ENCODE measurements around the gene DPYD. TPM values are rescaled to one million over a fixed set of nuclear protein-coding genes. Genes with fewer than 3 reads are reported as not detected.

DPYD gene
- total RNA-seq, 1 donor from 2014 or later: 8.5 TPM

GRCh38 chr1:97693601-97694000, 227.2 kb downstream of the DPYD start:
- H3K9me3 Mint-ChIP-seq: no peaks in the 10 kb centered on the region

DNA sequence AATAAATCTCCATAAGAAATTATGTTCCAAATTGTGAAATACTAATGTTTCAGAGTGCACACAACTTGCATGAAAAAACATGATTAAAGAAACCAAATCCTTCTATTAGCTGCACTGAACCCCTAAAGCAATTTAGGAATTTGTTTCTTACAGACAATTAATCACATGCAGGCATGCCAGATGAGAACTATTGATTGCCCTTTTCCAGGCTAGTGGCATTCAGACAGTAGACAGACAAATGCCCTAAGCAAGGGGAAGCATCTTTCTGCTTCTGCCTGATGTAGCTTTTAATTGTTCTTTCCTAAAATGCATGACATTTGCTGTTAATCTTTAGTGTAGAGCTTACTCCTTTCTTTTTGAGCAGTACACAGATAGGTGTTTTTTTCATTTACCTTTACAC, 229.5 kb downstream of the DPYD start:
- TF ChIP-seq, protein P1, sequence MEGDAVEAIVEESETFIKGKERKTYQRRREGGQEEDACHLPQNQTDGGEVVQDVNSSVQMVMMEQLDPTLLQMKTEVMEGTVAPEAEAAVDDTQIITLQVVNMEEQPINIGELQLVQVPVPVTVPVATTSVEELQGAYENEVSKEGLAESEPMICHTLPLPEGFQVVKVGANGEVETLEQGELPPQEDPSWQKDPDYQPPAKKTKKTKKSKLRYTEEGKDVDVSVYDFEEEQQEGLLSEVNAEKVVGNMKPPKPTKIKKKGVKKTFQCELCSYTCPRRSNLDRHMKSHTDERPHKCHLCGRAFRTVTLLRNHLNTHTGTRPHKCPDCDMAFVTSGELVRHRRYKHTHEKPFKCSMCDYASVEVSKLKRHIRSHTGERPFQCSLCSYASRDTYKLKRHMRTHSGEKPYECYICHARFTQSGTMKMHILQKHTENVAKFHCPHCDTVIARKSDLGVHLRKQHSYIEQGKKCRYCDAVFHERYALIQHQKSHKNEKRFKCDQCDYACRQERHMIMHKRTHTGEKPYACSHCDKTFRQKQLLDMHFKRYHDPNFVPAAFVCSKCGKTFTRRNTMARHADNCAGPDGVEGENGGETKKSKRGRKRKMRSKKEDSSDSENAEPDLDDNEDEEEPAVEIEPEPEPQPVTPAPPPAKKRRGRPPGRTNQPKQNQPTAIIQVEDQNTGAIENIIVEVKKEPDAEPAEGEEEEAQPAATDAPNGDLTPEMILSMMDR (conservative IDR thresholded peaks at IDR 0.05): no peak
- DNase-seq (ENCODE audit: extremely low spot score, unreplicated experiment): no peak
- peaks cover 3% of the 10 kb centered on the region for H3K27me3 Mint-ChIP-seq
- no peak overlapping the region for H3K27ac Mint-ChIP-seq
- H3K36me3 Mint-ChIP-seq: peaks cover 3% of the 10 kb centered on the region
- no peaks in the 10 kb centered on the region for H3K9me3 Mint-ChIP-seq
- peaks cover 5% of the 10 kb centered on the region for H3K4me1 Mint-ChIP-seq (ENCODE audit: unreplicated experiment)
- no peak overlapping the region for H3K4me3 Mint-ChIP-seq

More at GRCh38 chr1:97693601-97694000, 227.2 kb downstream of the DPYD start:
- Mint-ChIP-seq H3K27me3 (peaks cover 3% of the 10 kb centered on the region), H3K4me1 (ENCODE audit: unreplicated experiment) (peaks cover 5% of the 10 kb centered on the region), H3K4me3 (no peak overlapping the region), H3K36me3 (no peaks in the 10 kb centered on the region), H3K27ac (no peak overlapping the region)
- DNase-seq (ENCODE audit: extremely low spot score, unreplicated experiment): no peak
- TF ChIP-seq, protein P1 (conservative IDR thresholded peaks at IDR 0.05): no peak

DNA sequence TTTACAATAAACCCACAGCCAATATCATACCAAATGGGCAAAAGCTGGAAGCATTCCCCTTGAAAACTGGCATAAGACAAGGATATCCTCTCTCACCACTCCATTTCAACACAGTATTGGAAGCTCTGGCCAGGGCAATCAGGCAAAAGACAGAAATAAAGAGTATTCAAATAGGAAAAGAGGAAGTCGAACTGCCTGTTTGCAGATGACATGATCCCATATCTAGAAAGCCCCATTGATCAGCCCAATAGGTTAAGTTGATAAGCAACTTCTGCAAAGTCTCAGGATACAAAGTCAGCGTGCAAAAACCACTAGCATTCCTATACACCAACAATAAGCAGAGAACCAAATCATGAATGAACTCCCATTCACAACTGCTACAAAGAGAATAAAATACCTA, 235.5 kb downstream of the DPYD start:
- Mint-ChIP-seq H3K4me1 (ENCODE audit: unreplicated experiment) (no peaks in the 10 kb centered on the region), H3K4me3 (no peak overlapping the region), H3K27ac (no peak overlapping the region), H3K27me3 (peaks cover 8% of the 10 kb centered on the region), H3K36me3 (peaks cover 10% of the 10 kb centered on the region), H3K9me3 (no peaks in the 10 kb centered on the region)
- TF ChIP-seq, protein P1 (conservative IDR thresholded peaks at IDR 0.05): no peak
- DNase-seq (ENCODE audit: extremely low spot score, unreplicated experiment): no peak

GRCh38 chr1:97680894-97681293, 239.9 kb downstream of the DPYD start:
- TF ChIP-seq, protein P1 (conservative IDR thresholded peaks at IDR 0.05): no peak
- DNase-seq (ENCODE audit: extremely low spot score, unreplicated experiment): no peak
- Mint-ChIP-seq H3K4me1 (ENCODE audit: unreplicated experiment) (no peaks in the 10 kb centered on the region), H3K27me3 (peaks cover 13% of the 10 kb centered on the region), H3K36me3 (peaks cover 5% of the 10 kb centered on the region), H3K9me3 (no peaks in the 10 kb centered on the region), H3K27ac (no peak overlapping the region), H3K4me3 (no peak overlapping the region)

DNA sequence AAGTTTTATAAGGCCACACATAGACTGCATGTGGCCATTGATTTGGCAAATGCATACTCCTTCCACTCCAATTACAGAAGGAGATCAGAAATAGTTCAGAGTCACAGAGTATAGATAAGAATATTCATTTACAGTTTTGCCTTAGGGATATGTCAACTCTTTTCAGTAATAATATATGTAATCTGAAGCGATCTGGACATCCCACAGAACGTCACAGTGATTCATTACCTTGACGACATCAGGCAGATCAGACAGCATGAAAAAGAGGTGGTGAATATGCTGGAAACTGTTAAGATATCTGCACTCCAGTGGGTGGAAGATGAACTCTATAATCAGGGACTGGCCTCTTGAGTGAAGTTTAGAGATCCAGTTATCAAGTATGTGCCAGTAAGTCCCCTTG, 240.4 kb downstream of the DPYD start:
- DNase-seq (ENCODE audit: extremely low spot score, unreplicated experiment): no peak
- Mint-ChIP-seq H3K9me3 (no peaks in the 10 kb centered on the region), H3K4me1 (ENCODE audit: unreplicated experiment) (no peaks in the 10 kb centered on the region)

More for the DNA sequence above, 240.4 kb downstream of the DPYD start:
- Mint-ChIP-seq H3K36me3 (peaks cover 1% of the 10 kb centered on the region), H3K27me3 (peaks cover 9% of the 10 kb centered on the region), H3K4me3 (no peak overlapping the region), H3K27ac (no peak overlapping the region)
- TF ChIP-seq, protein P1 (conservative IDR thresholded peaks at IDR 0.05): no peak
